ENCODE data around the gene MGAT5B. TPM values are rescaled to one million over a fixed set of nuclear protein-coding genes. Genes with fewer than 3 reads are reported as not detected.

MGAT5B gene
- total RNA-seq, 6 experiments from 2014 or later, result 0.16 TPM; not detected in 5

GRCh38 chr17:76981545-76982295 lies 113.5 kb downstream of the MGAT5B start:
- intact Hi-C loops (cut with DNase I), result no loop called here
- Histone ChIP-seq H3K36me3 (no peaks in the 10 kb centered on the region), H3K27me3 (no peaks in the 10 kb centered on the region), H3K4me1 (no peaks in the 10 kb centered on the region), H3K4me3 (no peak overlapping the region), H3K9me3 (no peaks in the 10 kb centered on the region), H3K27ac (no peak overlapping the region)
- ATAC-seq (no peak), DNase-seq (no peak)
- TF ChIP-seq, protein P1, sequence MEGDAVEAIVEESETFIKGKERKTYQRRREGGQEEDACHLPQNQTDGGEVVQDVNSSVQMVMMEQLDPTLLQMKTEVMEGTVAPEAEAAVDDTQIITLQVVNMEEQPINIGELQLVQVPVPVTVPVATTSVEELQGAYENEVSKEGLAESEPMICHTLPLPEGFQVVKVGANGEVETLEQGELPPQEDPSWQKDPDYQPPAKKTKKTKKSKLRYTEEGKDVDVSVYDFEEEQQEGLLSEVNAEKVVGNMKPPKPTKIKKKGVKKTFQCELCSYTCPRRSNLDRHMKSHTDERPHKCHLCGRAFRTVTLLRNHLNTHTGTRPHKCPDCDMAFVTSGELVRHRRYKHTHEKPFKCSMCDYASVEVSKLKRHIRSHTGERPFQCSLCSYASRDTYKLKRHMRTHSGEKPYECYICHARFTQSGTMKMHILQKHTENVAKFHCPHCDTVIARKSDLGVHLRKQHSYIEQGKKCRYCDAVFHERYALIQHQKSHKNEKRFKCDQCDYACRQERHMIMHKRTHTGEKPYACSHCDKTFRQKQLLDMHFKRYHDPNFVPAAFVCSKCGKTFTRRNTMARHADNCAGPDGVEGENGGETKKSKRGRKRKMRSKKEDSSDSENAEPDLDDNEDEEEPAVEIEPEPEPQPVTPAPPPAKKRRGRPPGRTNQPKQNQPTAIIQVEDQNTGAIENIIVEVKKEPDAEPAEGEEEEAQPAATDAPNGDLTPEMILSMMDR (IDR thresholded peaks at IDR 0.05), result no peak
- no peak for TF ChIP-seq POLR2A (IDR thresholded peaks at IDR 0.05)
- 63% methylated on average over 11 of the region's 15 CpGs for WGBS (ENCODE audit: insufficient coverage, low coverage, low lambda C conversion rate, missing lambda C conversion rate)

DNA sequence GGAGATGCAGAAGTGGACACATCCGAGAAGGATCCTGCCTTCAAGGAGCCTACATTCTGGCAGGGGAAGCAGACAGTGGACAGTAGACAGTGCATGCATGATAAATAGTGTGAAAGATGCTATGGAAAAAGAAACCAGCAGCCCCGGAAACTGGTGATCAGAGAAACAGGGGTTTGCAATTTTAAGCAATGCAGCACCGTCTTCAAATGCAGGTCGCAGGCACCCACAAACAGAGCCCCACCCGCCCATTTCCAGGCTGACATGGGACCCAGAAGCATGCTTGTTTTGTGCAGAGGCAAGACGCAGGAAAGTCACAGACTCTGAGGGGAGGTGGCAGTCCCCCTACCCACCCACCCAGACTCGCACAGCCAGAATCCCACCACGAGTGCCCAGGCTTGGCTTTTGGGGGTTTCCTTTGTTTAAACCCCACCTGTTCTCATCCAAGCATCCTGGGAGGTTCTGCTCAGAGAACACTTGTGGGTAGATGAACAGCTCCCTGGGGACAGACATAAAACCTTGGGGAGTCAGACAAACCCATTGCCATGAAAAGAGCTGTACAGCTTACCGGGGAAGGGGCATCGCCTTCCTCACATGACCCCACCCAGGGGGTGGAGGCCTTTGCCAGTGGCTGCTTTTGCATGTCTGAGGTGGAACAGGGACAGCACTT lies 114.3 kb downstream of the MGAT5B start:
- WGBS (ENCODE audit: insufficient coverage, low coverage, low lambda C conversion rate, missing lambda C conversion rate), result 50% methylated on average over 7 of the region's 10 CpGs
- TF ChIP-seq, protein P1 (IDR thresholded peaks at IDR 0.05), result no peak
- no peak for TF ChIP-seq POLR2A (IDR thresholded peaks at IDR 0.05)
- Histone ChIP-seq H3K36me3 (no peaks in the 10 kb centered on the region), H3K27me3 (no peaks in the 10 kb centered on the region), H3K4me1 (no peaks in the 10 kb centered on the region), H3K27ac (no peak overlapping the region), H3K9me3 (no peaks in the 10 kb centered on the region), H3K4me3 (no peak overlapping the region)
- no peak for DNase-seq
- intact Hi-C loops (cut with DNase I), result no loop called here
- no peak for ATAC-seq

GRCh38 chr17:76983075-76983775 lies 115.0 kb downstream of the MGAT5B start:
- H3K27me3 ChIP-seq, result no peaks in the 10 kb centered on the region
- peak; percentile 37 to 62 (median 53) for ATAC-seq
- H3K9me3 ChIP-seq, result no peaks in the 10 kb centered on the region
- TF ChIP-seq, protein P1 (IDR thresholded peaks at IDR 0.05), result no peak
- TF ChIP-seq POLR2A (IDR thresholded peaks at IDR 0.05), result no peak
- H3K4me3 ChIP-seq, result no peak overlapping the region
- intact Hi-C loops (cut with DNase I), result no loop called here
- no peak for DNase-seq
- H3K27ac ChIP-seq, result no peak overlapping the region
- WGBS (ENCODE audit: insufficient coverage, low coverage, low lambda C conversion rate, missing lambda C conversion rate), result 22% methylated on average over 5 of the region's 17 CpGs
- H3K4me1 ChIP-seq, result no peaks in the 10 kb centered on the region
- H3K36me3 ChIP-seq, result no peaks in the 10 kb centered on the region

- H3K36me3 ChIP-seq, result no peaks in the 10 kb centered on the region
- H3K4me3 ChIP-seq, result no peak overlapping the region
- TF ChIP-seq POLR2A (IDR thresholded peaks at IDR 0.05), result no peak
- TF ChIP-seq, protein P1 (IDR thresholded peaks at IDR 0.05), result no peak
- H3K27me3 ChIP-seq, result no peaks in the 10 kb centered on the region
- H3K27ac ChIP-seq, result no peak overlapping the region
- DNase-seq (no peak), ATAC-seq (no peak)
- no peaks in the 10 kb centered on the region for H3K9me3 ChIP-seq
- intact Hi-C loops (cut with DNase I), result no loop called here
- 62% methylated on average over 4 of the region's 8 CpGs for WGBS (ENCODE audit: insufficient coverage, low coverage, low lambda C conversion rate, missing lambda C conversion rate)
- no peaks in the 10 kb centered on the region for H3K4me1 ChIP-seq
Measured at GRCh38 chr17:76986365-76986764, 118.2 kb downstream of the MGAT5B start.
